Loucy (cell line): ENCODE results near the gene DIRAS1.

ENCODE experiments used
- CTCF ChIP-seq: fragments of 200-600 bp; sonication (generic); conservative IDR thresholded peaks from 2 replicates; pipeline ENCODE4 v1.5.1; 2014; ENCODE audit warnings: mild to moderate bottlenecking, antibody characterized with exemption, low read length
- EZH2phosphoT487 ChIP-seq: fragments of 200-600 bp; IDR thresholded peaks from 2 replicates; pipeline ENCODE4 v1.6.1; 2018; ENCODE audit warnings: antibody characterized with exemption, mild to moderate bottlenecking, moderate library complexity, borderline replicate concordance

- no peak for TF ChIP-seq CTCF
- no peak for TF ChIP-seq EZH2phosphoT487
These were observed 3.3 kb downstream of the DIRAS1 start for GRCh38 chr19:2717638-2718541.
